Activated CD4-positive, CD25-positive, alpha-beta regulatory T cell treated with anti-CD3 and anti-CD28 coated beads, Interleukin-2, amount 50 U/mL, for 72 hours (primary cell): ENCODE data around the gene KRT85.

Source experiments
- DNase-seq: peaks from one replicate; pipeline ENCODE4 v3.0.0; 2021

The KRT85 gene

DNA sequence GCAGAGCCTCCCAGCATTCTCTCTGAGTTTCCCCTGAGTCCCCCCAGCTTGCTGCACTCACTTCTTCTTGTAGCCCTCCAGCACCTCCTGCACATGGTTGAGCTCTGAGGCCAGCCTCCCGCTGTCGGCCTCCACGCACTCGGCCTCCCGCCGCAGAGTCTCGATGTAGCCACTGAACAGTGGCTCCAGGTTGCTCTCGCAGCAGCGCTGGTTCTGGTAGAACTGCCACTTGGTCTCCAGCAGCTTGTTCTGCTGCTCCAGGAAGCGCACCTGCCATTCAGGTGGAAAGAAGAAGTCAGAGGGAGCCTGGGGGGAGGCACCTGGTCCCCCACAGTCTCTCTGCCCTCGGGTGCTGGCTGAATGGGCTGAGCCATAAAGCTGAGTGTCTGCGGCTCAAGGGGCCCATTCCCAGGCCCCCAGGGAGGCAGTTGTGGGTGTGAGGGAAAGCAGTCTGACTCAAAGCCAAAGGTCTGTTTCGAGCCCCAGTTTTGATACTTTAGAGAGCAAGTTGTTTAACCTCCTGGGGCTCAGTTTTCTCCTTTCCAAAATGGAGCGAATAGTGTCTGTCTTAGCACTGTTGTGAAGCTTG, 2.3 kb downstream of the KRT85 start:
- DNase-seq: no peak

DNA sequence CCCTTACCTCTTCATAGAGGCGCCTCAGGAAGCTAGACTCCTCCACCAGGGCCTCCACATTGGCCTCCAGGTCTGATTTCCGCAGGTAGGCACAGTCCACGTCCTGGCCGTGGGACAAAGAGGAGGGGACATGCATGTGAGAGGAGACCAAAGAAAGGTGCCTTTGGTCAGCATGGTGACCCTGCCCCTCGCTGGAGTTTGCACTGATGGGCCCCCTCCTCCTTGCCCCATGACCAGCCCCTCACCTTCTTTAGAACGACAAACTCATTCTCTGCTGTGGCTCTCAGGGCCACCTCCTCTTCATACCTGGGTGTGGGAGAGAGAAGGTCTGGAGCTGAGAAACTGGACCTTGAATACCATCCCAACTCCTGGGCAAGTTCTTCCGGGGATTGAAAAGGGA, 3.2 kb downstream of the KRT85 start:
- no peak for DNase-seq

DNA sequence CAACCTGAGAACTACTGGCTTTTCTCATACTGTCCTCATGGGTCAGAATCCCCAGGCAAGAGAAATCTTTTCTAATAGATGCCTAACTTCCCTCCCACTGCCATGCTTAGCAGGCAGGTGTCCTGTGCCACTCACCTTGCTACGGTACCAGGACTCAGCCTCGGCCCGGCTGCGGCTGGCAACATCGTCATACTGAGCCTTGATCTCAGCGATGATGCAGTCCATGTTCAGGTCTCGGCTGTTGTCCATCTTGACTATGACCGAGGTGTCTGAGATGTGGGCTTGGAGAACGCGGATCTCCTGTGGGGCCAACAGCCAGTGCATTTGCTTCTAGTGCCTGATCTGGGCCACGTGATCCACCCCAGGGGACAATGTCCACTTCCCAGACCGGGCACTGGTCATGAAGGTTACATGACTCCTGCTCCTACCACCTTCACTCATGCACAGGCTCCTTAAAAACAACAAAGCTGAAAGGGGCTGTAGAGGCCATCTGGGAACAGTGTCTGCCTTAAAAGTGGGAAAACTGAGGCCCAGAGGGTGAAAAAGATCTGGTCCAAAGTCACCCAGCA, 4.1 kb downstream of the KRT85 start:
- DNase-seq: no peak

DNA sequence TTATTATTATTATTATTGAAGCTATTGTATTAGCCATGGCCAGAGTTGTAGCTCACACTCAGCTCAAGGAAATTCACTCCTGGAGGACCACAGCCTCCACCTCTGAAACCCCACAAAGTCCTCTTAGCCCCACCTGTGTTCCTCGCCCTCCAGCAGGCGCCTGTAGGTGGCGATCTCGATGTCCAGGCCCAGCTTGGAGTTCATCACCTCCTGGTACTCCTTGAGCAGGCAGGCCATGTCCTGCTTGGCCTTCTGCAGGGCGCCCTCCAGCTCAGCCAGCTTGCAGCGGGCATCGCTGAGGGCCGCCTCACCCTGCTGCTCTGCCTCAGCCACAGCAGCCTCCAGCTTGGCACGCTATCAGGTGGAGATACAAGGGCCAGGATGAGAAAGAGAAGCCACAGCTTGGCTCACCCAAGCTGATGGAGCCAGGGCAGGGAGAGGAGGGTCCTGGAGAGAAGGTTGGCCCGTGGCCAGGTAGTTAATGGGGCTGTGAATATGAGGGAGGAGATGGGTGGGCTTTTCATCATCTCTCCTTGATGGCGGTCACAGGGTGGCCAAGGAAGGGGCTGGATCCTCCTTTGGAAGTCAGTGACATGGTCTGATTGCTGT, 5.1 kb downstream of the KRT85 start:
- DNase-seq: no peak

DNA sequence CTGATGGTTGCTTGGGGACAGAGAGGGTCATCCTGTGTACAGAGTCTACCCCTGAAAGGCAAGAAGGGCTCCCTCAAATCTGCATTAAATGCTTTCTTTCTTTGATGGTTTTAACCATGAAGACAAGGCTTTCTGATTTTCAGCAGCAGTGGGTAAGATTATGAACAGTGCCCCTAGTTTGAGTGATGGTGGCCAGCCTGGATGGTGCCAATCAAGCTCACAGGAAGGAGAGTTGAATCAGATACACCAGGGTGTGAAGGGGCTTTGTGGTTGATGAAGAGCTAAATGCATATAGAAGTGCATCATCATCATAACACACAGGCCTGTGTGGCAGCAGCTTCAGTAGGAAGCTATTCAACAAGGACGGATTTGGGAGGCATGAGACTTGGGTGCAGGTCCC, 5.7 kb downstream of the KRT85 start:
- no peak for DNase-seq

DNA sequence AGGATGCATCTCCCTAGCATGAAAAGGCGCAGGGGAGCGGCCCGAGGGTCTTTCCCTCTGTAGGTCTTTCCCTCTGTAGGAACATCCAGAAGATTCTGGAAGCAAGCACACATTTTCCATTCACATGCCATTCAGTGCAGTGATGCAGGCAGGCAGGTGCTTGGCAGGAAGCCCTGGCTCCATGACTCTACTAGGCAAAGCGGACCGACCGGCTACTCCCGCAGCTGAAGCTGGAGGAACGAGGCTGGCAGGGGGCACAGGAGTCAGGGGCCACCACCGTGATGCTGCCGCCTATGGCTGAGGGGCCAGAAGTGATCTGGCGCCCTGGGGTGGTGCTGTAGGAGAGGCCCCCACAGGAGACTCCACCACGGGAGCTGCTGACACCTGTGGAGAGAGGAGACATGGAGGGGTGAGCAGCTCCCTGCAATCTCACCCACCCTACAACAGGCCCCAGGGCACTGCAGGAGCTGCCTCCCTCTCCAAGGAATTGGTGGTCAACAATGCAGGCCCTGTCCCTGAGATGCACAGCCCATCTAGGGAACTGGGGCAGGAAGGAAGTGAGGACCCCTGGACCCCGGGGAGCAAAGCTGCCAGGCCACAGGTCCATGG, 6.5 kb downstream of the KRT85 start:
- DNase-seq: no peak

DNA sequence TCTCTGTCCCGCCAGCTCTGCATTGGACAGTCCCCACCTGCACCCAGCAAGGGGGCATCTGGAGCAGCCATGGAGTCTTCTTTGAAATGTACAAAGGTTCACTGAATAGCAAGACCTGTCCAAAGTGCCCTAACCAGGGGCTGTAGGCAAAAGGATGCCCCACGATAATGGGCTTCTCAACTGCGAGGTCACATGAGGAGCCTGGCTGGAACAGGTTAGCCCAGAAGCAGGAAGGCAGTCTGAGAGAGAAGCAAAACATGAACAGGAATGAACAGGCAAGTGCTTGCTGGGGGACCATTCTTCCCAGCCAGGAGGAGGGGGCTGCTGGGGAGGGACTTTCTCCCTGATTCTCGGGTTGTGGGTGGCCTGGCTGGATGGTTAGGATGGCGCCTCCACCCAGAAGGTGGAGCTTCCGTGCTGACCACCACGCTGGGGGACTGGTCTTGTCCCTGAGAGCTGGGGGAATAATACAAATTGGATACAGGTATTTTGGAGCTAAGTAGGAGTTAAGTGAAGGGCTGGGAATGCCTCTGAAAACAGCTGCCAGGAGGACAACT, 7.1 kb downstream of the KRT85 start:
- DNase-seq: no peak

DNA sequence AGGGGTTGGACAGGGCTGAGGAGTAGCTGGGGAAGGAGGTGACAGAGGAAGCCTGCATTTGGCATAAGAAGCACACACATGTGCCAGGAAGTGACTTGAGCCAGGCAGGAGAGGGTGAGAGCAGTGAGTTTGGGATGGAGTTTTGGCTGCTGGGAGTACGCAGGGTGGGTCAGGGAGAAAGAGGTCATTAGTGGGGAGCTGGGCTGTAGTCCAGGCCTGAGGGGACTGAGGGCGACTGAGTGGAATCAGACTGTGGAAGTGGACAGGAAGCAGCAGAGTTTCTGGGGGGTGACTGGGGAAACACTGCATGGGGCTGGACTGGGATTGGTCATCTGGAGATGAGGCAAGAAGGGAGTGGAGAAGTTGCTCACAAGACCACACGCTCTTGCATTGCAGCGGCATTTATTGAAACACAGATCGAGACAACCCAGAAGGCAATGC, 7.6 kb downstream of the KRT85 start:
- DNase-seq: no peak

DNA sequence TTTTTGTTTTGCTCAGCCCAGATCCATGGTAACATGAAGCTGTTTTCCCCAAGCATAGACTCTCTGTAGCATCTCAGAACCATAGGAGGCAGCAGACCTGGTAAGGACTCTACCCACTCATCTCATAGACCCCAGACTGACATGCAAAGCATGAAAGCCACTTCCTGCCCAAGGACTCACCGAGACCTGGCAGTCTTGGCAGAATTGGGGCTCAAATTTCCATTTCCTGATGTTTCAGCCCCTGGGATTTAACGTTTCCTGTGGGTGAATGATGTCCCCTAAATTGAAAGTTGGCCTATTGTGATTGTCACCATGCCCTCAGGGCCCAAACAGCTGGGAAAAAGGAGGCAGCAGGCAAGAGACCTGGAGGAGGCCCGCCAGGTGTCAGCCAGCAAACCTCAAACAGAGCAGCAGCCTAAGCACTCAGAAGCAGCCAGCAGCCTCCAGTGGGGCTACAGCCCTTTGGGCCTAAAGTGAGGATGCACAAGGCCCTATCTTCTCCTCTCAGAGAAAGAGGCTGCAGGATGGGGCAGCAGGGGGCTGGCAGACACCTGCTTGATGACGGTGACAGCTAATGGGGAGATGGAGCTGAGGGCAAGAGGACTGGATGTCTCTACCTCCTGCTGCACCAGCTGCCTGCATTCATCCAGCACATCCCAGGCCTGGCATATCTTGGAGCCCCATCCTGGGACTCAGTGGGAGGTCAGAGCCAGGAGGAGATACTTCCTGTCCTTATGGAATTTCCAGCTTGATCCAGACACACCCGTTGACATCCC, 8.5 kb downstream of the KRT85 start:
- DNase-seq: no peak

DNA sequence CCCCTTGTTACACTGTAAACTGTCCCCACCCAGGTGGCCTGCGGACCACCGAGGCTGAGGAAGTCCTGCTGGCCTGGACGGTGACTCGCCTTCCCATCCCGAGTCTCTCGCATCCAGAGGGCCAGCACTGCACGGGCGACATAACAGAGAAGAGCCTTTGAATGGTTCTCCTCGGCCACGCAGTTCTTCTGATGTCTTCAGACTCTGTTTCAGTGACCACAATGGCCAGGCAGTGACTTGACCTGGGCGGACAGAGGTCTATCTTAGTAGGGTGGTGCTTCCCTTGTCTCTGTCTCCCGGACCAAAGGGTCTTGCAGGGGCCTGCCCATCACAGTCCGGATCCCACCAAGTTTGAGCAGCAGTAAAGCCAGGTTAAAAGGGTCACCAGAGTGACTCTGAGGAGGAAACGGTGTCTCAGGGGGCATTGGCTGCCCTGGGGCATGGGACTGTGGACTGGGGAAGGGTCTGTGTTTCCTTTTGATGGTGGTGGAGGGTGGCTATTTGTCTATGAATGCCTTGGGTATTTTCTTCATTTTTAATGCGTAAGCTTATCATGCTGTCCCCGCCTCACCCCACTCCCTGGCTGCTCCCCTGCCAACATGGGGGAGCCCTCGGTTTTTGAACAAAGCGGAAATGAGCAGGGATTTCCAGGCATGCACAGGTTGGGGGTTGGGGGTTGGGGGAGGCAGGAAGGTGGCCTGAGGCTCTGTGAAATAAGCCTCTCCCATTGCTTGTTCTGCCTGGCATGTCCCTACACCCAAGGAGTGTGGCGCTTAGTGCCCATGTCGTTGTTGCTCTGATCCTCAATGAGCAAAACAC, 10.3 kb downstream of the KRT85 start:
- DNase-seq: no peak

DNA sequence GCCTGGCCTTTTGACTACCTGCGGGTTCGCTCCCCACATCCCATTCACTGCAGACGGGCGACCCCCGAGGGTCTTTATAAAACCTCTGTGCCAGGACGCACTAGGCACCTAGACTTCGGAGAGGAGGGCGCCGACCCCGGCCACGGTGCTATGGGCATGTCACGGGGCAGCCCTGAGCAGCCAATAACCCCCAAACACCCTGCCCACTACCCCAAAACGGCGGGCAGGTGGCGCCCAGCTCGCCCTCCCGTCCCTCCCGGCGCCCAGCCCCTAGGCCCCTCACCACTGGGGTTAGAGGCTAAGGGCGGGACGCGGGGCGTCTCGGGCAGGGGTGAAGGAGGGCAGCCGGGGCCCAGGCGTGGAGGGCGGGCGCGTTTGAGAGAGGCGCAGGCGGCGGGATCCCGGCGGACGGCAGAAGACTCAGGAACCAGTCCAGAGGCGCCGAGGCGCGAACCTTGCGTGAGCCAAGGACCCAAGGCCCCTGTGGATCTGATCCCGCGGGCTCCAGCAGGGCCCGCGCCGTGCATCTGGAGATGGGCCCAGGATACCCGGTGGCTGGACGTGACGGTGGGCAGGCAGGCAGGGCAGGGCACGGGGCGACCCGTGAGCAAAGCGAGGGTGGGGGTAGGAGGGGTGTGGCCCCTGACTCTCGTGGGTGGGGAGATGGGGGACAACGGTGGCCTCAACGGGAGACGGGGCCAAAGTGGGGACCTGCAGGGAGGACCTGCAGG, 11.1 kb downstream of the KRT85 start:
- no peak for DNase-seq

DNA sequence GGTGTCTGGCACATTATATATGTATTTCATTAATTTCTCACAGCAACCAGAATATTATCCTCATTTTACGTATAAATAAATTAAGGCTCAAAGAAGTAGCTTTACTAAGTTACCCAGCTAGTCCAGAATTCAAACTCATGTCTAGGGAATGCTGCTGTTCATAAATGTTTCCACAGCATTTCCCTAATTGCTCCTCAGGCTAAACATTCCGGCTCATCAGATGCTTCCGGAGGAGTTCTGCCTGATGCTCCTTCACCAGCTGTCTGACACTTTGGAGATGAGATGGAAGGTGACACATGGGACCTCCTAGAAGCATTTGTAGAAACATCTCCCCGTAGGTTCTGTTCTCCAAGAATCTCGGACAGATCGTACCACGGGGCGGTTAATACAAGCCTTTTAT, 12.1 kb downstream of the KRT85 start:
- DNase-seq: no peak

DNA sequence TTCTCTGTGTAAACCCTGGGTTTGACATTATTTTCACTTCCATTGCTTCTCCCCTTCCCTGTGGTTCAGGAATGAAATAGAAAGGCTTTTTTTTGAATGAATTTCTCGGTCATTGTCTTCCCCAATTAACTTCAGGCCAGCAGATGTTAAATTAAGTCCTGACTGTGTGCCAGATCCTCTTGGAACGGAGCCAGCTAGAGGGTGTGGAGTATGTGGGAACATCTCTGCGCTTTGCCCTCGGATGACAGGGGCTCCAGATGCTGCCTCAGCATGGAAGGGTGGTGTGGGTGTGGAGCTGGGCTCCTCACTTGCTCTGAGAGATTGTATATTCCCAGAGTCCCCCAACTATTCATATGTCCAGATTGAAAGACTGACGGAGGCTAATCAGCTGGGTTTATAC, 13.1 kb downstream of the KRT85 start:
- DNase-seq: no peak

DNA sequence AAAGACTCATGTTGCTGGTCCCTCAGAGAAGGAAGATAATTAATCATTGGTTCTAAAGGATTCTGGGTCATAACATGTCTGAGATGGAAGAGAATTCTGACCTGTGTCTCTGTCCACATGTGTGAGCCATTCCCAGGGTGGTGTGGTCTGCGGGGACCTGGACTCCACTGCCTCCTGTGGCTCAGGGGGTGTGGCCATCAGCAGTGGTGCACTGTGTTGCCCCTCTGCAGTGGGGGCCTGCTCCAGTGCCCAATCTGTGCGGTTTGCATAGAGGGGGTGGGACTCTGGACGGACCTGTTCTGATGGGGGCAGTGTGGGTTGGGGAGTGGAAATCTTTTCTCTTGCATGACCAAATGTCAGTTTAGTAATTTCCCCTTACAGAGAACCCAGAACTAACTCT, 13.5 kb downstream of the KRT85 start:
- DNase-seq: no peak

DNA sequence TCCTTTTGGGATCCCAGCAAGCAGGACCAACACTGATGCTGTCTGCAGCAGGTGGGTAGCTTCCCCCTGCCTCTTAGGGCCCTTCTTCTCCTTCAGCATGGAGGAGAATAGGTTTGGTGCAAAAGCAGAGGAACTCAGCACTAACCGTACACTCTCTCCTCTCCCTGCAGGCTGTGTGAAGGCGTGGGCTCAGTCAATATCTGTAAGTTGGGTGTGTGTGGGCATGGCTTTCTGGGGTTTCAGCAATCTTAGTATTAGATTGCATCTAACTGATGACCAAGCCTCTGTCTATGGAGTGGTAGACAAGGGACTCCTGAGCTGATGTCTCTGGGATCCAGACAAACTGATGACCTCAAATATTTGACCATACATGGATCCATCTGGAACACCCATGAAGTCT, 14.3 kb downstream of the KRT85 start:
- DNase-seq: no peak

DNA sequence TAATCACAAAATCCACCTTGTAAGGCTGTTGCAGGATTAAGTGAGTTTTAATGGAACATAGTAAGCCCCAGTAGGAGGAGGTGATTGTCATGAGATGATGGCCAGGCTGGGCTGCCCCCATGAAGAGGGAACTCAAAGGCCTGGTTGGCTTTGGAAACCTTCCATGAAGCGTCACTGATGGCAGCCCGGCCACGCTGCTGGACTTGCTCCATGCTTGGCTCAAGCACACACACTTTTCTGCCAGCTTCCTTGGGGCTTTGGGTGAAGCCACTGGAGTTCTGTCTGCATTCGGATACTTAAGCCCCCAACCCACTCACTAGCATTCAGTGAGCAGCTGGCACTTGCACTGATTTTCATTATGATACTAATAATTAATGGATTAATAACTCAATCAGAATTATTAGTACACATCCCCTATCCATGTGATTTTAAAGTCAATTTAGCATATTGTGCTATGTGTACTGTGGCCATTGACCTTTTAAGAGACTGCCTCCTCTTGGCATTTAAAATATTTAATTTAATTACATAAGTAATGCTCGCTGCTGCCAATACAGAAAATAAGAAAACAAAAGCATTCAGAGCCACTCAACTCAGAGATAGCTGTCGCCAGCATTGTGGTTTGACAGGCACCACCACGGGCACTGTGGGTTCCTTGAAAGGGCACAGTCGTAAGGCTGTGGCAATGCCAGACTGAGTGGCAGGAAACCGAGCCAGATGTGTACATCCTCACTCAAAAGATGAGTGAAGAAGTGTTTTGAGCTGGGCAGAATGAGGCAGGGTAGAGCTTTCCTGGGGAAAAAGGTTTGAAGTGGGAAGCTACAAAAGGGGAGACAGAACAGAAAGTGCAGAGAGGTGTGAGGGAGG, 15.9 kb downstream of the KRT85 start:
- DNase-seq: no peak

DNA sequence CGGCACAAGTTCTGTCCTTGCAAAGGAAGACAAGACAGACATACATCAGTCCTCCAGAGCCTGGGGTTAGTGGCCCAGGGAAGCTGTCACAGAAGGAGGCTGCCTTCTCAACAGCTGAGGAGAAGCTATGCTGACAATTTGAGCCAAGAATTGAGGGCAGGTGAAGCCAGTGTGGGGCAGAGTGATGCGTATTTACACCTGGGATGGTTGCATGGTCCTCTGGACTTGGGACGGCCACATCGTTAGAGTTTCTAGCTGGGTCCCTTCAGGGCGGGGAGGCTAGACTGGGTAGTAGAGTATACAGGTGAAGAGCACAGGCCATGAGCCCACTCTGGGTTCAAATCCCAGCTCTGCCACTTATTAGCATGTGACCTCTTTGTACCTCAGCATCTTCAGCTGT, 16.5 kb downstream of the KRT85 start:
- DNase-seq: no peak

DNA sequence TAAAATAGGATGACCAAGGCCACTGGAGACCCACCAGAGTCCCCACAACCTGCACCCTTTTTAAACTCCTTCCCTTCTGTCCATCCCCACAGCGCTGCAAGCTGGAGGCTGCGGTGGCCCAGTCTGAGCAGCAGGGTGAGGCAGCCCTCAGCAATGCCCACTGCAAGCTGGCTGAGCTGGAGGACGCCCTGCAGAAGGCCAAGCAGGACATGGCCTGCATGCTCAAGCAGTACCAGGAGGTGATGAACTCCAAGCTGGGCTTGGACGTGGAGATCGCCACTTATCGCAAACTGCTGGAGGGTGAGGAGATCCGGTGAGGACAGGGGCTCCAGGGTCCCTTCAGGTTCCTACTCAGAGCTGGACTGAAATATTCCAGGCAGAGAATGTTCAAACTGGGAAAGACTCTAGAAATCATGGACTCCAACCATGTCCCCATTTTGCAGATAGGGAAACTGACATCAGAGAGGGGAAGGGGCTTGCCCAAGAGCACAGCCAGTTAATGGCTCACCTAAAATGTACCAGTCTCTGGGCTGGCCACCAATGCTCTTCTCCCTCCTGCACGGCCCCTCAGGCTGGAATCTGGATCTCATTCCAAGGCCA, 17.2 kb downstream of the KRT85 start:
- no peak for DNase-seq

DNA sequence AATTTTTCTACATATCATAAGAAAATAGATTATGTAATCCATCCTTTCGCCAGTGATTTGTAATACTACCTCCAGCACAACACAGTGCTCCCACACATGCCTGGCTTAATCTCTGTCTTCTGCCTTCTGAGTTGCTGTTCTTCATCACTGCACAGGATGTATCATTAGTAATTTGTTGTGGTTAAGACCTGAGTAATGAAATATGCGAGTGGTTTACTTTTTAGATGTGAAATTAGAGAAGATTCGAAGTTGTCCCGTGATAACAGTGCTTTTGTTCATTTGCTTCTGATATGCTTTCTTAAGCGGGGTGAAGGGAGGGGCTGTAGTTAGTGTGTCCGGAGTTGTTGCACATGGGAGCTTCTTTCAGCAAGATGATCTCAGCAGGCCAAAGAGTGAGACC, 18.1 kb downstream of the KRT85 start:
- DNase-seq: no peak
